HEK293 (cell line): ENCODE measurements around the gene PHRF1.
A peak's percentile ranks its signal among the peaks of the same experiment; 100 is the strongest.

Experiments used
- GLIS1 ChIP-seq: fragments of 450-650 bp; formaldehyde crosslinking; IDR thresholded peaks from 2 replicates; pipeline ENCODE4 v1.5.1; 2016; ENCODE audit warnings: missing biosample characterization, missing genetic modification characterization
- IKZF3 ChIP-seq: fragments of 450-650 bp; IDR thresholded peaks from 2 replicates; pipeline ENCODE4 v1.5.0; 2018; ENCODE audit warnings: missing biosample characterization, mild to moderate bottlenecking, missing genetic modification characterization, moderate library complexity
- KLF7 ChIP-seq: fragments of 450-650 bp; formaldehyde crosslinking; IDR thresholded peaks from 2 replicates; pipeline ENCODE4 v1.5.1; 2016; ENCODE audit warnings: missing biosample characterization, missing genetic modification characterization, borderline replicate concordance
- OSR2 ChIP-seq: fragments of 450-650 bp; formaldehyde crosslinking; IDR thresholded peaks from 2 replicates; pipeline ENCODE4 v1.5.1; 2016; ENCODE audit warnings: missing biosample characterization, missing genetic modification characterization
- RBAK ChIP-seq: fragments of 450-650 bp; formaldehyde crosslinking; IDR thresholded peaks from 2 replicates; pipeline ENCODE4 v1.5.1; 2016; ENCODE audit warnings: missing biosample characterization, missing genetic modification characterization
- REPIN1 ChIP-seq: fragments of 450-650 bp; formaldehyde crosslinking; IDR thresholded peaks from 2 replicates; pipeline ENCODE4 v1.5.1; 2017; ENCODE audit warnings: missing biosample characterization, missing genetic modification characterization, low read depth
- SCRT2 ChIP-seq: fragments of 450-650 bp; formaldehyde crosslinking; IDR thresholded peaks from 2 replicates; pipeline ENCODE4 v1.5.1; 2016; ENCODE audit warnings: missing biosample characterization, missing genetic modification characterization
- TRIM28 ChIP-seq: IDR thresholded peaks from 2 replicates; pipeline ENCODE4 v1.6.1; 2011; ENCODE audit warnings: low read length, control low read depth, borderline replicate concordance
- ZEB2 ChIP-seq: fragments of 450-650 bp; formaldehyde crosslinking; IDR thresholded peaks from 2 replicates; pipeline ENCODE4 v1.5.1; 2016; ENCODE audit warnings: missing biosample characterization, missing genetic modification characterization
- ZFHX2 ChIP-seq: fragments of 450-650 bp; formaldehyde crosslinking; conservative IDR thresholded peaks from 2 replicates; pipeline ENCODE4 v1.5.1; 2016; ENCODE audit warnings: missing biosample characterization, missing genetic modification characterization
- ZFP3 ChIP-seq: fragments of 450-650 bp; formaldehyde crosslinking; IDR thresholded peaks from 2 replicates; pipeline ENCODE4 v1.5.1; 2016; ENCODE audit warnings: low read depth, missing biosample characterization, missing genetic modification characterization
- ZFP41 ChIP-seq: fragments of 450-650 bp; formaldehyde crosslinking; IDR thresholded peaks from 2 replicates; pipeline ENCODE4 v1.5.1; 2016; ENCODE audit warnings: missing biosample characterization, missing genetic modification characterization, borderline replicate concordance
- ZNF112 ChIP-seq: fragments of 450-650 bp; formaldehyde crosslinking; IDR thresholded peaks from 2 replicates; pipeline ENCODE4 v1.5.0; 2017; ENCODE audit warnings: missing biosample characterization, missing genetic modification characterization
- ZNF157 ChIP-seq: fragments of 450-650 bp; formaldehyde crosslinking; IDR thresholded peaks from 2 replicates; pipeline ENCODE4 v1.5.1; 2016; ENCODE audit warnings: missing biosample characterization, missing genetic modification characterization
- ZNF169 ChIP-seq: fragments of 450-650 bp; formaldehyde crosslinking; IDR thresholded peaks from 2 replicates; pipeline ENCODE4 v1.5.1; 2016; ENCODE audit warnings: missing biosample characterization, missing genetic modification characterization
- ZNF292 ChIP-seq: fragments of 450-650 bp; formaldehyde crosslinking; IDR thresholded peaks from 2 replicates; pipeline ENCODE4 v1.5.1; 2016; ENCODE audit warnings: low read depth, missing biosample characterization, missing genetic modification characterization, borderline replicate concordance
- ZNF324 ChIP-seq: fragments of 450-650 bp; formaldehyde crosslinking; IDR thresholded peaks from 2 replicates; pipeline ENCODE4 v1.5.1; 2016; ENCODE audit warnings: missing biosample characterization, missing genetic modification characterization
- ZNF366 ChIP-seq: fragments of 450-650 bp; formaldehyde crosslinking; conservative IDR thresholded peaks from 2 replicates; pipeline ENCODE4 v1.5.1; 2016; ENCODE audit warnings: missing biosample characterization, missing genetic modification characterization
- ZNF394 ChIP-seq: fragments of 450-650 bp; formaldehyde crosslinking; IDR thresholded peaks from 2 replicates; pipeline ENCODE4 v1.5.1; 2016; ENCODE audit warnings: missing biosample characterization, missing genetic modification characterization, mild to moderate bottlenecking, moderate library complexity, borderline replicate concordance
- ZNF521 ChIP-seq: fragments of 450-650 bp; formaldehyde crosslinking; IDR thresholded peaks from 2 replicates; pipeline ENCODE4 v1.5.1; 2017; ENCODE audit warnings: missing biosample characterization, mild to moderate bottlenecking, missing genetic modification characterization
- ZNF560 ChIP-seq: fragments of 450-650 bp; formaldehyde crosslinking; IDR thresholded peaks from 2 replicates; pipeline ENCODE4 v1.5.1; 2017; ENCODE audit warnings: missing biosample characterization, missing genetic modification characterization, borderline replicate concordance
- ZNF600 ChIP-seq: fragments of 450-650 bp; formaldehyde crosslinking; IDR thresholded peaks from 2 replicates; pipeline ENCODE4 v1.5.1; 2016; ENCODE audit warnings: missing biosample characterization, missing genetic modification characterization
- ZNF626 ChIP-seq: fragments of 450-650 bp; sonication (Bioruptor Pico); formaldehyde crosslinking; IDR thresholded peaks from 2 replicates; pipeline ENCODE4 v1.5.1; 2018; ENCODE audit warnings: missing biosample characterization, missing genetic modification characterization, inconsistent platforms
- ZNF664 ChIP-seq: fragments of 450-650 bp; formaldehyde crosslinking; IDR thresholded peaks from 2 replicates; pipeline ENCODE4 v1.5.1; 2016; ENCODE audit warnings: missing biosample characterization, missing genetic modification characterization
- ZNF747 ChIP-seq: fragments of 450-650 bp; formaldehyde crosslinking; IDR thresholded peaks from 2 replicates; pipeline ENCODE4 v1.5.1; 2016; ENCODE audit warnings: missing biosample characterization, missing genetic modification characterization
- TF ChIP-seq, protein P1 (sequence below): fragments of 450-650 bp; formaldehyde crosslinking; IDR thresholded peaks from 2 replicates; pipeline ENCODE4 v1.5.1; 2017; ENCODE audit warnings: missing biosample characterization, missing genetic modification characterization
- TF ChIP-seq, protein P2 (sequence below): fragments of 450-650 bp; formaldehyde crosslinking; IDR thresholded peaks from 2 replicates; pipeline ENCODE4 v1.5.1; 2016; ENCODE audit warnings: missing biosample characterization, missing genetic modification characterization
- TF ChIP-seq, protein P3 (sequence below): fragments of 450-650 bp; formaldehyde crosslinking; IDR thresholded peaks from 2 replicates; pipeline ENCODE4 v1.5.1; 2016; ENCODE audit warnings: missing biosample characterization, missing genetic modification characterization
- TF ChIP-seq, protein P4 (sequence below): fragments of 450-650 bp; formaldehyde crosslinking; IDR thresholded peaks from 2 replicates; pipeline ENCODE4 v1.5.1; 2016; ENCODE audit warnings: missing biosample characterization, missing genetic modification characterization, borderline replicate concordance
- TF ChIP-seq, protein P5 (sequence below): fragments of 450-650 bp; formaldehyde crosslinking; IDR thresholded peaks from 2 replicates; pipeline ENCODE4 v1.5.1; 2016; ENCODE audit warnings: missing biosample characterization, missing genetic modification characterization
- TF ChIP-seq, protein P6 (sequence below): fragments of 450-650 bp; formaldehyde crosslinking; IDR thresholded peaks from 2 replicates; pipeline ENCODE4 v1.5.1; 2016; ENCODE audit warnings: missing biosample characterization, missing genetic modification characterization

The PHRF1 gene

DNA sequence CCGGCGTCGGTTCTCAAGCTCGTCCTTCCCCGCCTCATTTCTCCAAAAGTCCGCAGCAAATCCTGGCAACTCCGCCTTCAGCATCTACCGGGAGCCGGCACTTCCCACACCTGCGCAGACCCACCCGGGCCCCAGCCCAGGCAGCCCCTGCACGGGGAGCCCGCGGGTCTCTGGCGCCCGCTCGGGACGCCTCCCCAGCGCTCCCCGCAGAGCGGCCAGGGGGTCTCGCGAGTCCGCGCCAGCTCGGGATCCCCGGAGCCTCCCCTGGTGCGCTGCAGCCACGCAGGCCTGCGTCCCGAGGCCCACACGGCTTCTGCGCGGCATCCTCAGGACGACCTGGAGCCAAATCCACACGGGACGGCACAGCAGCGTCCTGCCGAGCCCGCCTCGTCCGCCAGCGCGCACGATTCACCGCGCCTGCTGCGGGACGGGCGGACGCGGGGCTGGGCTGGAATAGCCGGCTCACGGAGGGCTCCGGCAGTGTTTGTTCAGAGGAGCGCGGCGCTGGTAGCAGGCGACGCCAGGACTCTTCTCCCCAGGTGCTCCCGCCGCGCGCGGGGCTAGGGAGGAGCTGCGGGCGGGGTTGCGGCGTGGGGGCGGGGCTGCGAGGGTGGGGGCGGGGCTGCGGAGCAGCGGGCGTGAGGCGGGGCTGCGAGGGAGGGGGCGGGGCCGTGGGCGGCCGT, 816 bp upstream of the PHRF1 start (continued):
- TF ChIP-seq ZFP41 (tag by site-specific recombination) (no peak), GLIS1 (tag by site-specific recombination) (peak; percentile 40), ZNF112 (no peak), SCRT2 (tag by site-specific recombination) (no peak), ZNF747 (tag by site-specific recombination) (no peak), ZNF560 (tag by site-specific recombination) (no peak), ZNF626 (tag by site-specific recombination) (no peak), ZNF600 (peak; percentile 67; the same call in 1 of the 2 replicates), ZNF394 (tag by site-specific recombination) (peak; percentile 85), OSR2 (peak; percentile 23; the same call in 1 of the 2 replicates), ZNF157 (tag by site-specific recombination) (no peak), REPIN1 (no peak), ZNF521 (tag by site-specific recombination) (no peak), ZFHX2 (tag by site-specific recombination) (no peak), ZNF169 (tag by site-specific recombination) (no peak), ZEB2 (tag by site-specific recombination) (no peak), ZNF324 (tag by site-specific recombination) (no peak), ZNF664 (no peak), IKZF3 (tag by site-specific recombination) (0 out of 2 replicates have a peak, but pooled peaks have one; percentile 27), RBAK (tag by site-specific recombination) (no peak), TRIM28 (no peak), ZNF366 (no peak), ZNF292 (tag by site-specific recombination) (no peak), ZFP3 (tag by site-specific recombination) (no peak), KLF7 (tag by site-specific recombination) (no peak)
- TF ChIP-seq, protein P1, sequence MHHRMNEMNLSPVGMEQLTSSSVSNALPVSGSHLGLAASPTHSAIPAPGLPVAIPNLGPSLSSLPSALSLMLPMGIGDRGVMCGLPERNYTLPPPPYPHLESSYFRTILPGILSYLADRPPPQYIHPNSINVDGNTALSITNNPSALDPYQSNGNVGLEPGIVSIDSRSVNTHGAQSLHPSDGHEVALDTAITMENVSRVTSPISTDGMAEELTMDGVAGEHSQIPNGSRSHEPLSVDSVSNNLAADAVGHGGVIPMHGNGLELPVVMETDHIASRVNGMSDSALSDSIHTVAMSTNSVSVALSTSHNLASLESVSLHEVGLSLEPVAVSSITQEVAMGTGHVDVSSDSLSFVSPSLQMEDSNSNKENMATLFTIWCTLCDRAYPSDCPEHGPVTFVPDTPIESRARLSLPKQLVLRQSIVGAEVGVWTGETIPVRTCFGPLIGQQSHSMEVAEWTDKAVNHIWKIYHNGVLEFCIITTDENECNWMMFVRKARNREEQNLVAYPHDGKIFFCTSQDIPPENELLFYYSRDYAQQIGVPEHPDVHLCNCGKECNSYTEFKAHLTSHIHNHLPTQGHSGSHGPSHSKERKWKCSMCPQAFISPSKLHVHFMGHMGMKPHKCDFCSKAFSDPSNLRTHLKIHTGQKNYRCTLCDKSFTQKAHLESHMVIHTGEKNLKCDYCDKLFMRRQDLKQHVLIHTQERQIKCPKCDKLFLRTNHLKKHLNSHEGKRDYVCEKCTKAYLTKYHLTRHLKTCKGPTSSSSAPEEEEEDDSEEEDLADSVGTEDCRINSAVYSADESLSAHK (tag by site-specific recombination) = no peak
- TF ChIP-seq, protein P2, sequence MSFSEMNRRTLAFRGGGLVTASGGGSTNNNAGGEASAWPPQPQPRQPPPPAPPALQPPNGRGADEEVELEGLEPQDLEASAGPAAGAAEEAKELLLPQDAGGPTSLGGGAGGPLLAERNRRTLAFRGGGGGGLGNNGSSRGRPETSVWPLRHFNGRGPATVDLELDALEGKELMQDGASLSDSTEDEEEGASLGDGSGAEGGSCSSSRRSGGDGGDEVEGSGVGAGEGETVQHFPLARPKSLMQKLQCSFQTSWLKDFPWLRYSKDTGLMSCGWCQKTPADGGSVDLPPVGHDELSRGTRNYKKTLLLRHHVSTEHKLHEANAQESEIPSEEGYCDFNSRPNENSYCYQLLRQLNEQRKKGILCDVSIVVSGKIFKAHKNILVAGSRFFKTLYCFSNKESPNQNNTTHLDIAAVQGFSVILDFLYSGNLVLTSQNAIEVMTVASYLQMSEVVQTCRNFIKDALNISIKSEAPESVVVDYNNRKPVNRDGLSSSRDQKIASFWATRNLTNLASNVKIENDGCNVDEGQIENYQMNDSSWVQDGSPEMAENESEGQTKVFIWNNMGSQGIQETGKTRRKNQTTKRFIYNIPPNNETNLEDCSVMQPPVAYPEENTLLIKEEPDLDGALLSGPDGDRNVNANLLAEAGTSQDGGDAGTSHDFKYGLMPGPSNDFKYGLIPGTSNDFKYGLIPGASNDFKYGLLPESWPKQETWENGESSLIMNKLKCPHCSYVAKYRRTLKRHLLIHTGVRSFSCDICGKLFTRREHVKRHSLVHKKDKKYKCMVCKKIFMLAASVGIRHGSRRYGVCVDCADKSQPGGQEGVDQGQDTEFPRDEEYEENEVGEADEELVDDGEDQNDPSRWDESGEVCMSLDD = no peak
- TF ChIP-seq, protein P3, sequence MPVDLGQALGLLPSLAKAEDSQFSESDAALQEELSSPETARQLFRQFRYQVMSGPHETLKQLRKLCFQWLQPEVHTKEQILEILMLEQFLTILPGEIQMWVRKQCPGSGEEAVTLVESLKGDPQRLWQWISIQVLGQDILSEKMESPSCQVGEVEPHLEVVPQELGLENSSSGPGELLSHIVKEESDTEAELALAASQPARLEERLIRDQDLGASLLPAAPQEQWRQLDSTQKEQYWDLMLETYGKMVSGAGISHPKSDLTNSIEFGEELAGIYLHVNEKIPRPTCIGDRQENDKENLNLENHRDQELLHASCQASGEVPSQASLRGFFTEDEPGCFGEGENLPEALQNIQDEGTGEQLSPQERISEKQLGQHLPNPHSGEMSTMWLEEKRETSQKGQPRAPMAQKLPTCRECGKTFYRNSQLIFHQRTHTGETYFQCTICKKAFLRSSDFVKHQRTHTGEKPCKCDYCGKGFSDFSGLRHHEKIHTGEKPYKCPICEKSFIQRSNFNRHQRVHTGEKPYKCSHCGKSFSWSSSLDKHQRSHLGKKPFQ (tag by site-specific recombination) = no peak
- TF ChIP-seq, protein P4, sequence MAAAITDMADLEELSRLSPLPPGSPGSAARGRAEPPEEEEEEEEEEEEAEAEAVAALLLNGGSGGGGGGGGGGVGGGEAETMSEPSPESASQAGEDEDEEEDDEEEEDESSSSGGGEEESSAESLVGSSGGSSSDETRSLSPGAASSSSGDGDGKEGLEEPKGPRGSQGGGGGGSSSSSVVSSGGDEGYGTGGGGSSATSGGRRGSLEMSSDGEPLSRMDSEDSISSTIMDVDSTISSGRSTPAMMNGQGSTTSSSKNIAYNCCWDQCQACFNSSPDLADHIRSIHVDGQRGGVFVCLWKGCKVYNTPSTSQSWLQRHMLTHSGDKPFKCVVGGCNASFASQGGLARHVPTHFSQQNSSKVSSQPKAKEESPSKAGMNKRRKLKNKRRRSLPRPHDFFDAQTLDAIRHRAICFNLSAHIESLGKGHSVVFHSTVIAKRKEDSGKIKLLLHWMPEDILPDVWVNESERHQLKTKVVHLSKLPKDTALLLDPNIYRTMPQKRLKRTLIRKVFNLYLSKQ (tag by site-specific recombination) = no peak
- TF ChIP-seq, protein P5, sequence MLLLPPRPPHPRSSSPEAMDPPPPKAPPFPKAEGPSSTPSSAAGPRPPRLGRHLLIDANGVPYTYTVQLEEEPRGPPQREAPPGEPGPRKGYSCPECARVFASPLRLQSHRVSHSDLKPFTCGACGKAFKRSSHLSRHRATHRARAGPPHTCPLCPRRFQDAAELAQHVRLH (tag by site-specific recombination) = no peak
- TF ChIP-seq, protein P6, sequence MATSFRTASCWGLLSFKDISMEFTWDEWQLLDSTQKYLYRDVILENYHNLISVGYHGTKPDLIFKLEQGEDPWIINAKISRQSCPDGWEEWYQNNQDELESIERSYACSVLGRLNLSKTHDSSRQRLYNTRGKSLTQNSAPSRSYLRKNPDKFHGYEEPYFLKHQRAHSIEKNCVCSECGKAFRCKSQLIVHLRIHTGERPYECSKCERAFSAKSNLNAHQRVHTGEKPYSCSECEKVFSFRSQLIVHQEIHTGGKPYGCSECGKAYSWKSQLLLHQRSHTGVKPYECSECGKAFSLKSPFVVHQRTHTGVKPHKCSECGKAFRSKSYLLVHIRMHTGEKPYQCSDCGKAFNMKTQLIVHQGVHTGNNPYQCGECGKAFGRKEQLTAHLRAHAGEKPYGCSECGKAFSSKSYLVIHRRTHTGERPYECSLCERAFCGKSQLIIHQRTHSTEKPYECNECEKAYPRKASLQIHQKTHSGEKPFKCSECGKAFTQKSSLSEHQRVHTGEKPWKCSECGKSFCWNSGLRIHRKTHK (tag by site-specific recombination) = no peak
